ENCODE results near the gene PLCXD3.

The PLCXD3 gene

GRCh38 chr5:41532485-41532884 lies 22.1 kb upstream of the PLCXD3 start:
- no peak for TF ChIP-seq ZFX (IDR thresholded peaks at IDR 0.05)
- TF ChIP-seq CTCF (conservative IDR thresholded peaks at IDR 0.05): no peak
- H3K27ac ChIP-seq: no peak overlapping the region

GRCh38 chr5:41527201-41527779 lies 16.9 kb upstream of the PLCXD3 start:
- no peak for TF ChIP-seq CTCF (conservative IDR thresholded peaks at IDR 0.05)
- no peak overlapping the region for H3K27ac ChIP-seq

GRCh38 chr5:41526699-41527098 lies 16.3 kb upstream of the PLCXD3 start:
- H3K27ac ChIP-seq: no peak overlapping the region
- TF ChIP-seq CTCF (conservative IDR thresholded peaks at IDR 0.05) (no peak), ZFX (IDR thresholded peaks at IDR 0.05) (no peak)

- no peak overlapping the region for H3K27ac ChIP-seq
- TF ChIP-seq CTCF (conservative IDR thresholded peaks at IDR 0.05) (peak; percentile 59), ZFX (IDR thresholded peaks at IDR 0.05) (no peak)
Observed at GRCh38 chr5:41524174-41524573, 13.8 kb upstream of the PLCXD3 start.

GRCh38 chr5:41522193-41522786 lies 11.9 kb upstream of the PLCXD3 start:
- TF ChIP-seq CTCF (conservative IDR thresholded peaks at IDR 0.05) (no peak), ZFX (IDR thresholded peaks at IDR 0.05) (no peak)
- H3K27ac ChIP-seq: no peak overlapping the region

- TF ChIP-seq CTCF (conservative IDR thresholded peaks at IDR 0.05) (peak; percentile 45), ZFX (IDR thresholded peaks at IDR 0.05) (no peak)
- H3K27ac ChIP-seq: no peak overlapping the region
Observed at GRCh38 chr5:41519801-41520200, 9.4 kb upstream of the PLCXD3 start.

GRCh38 chr5:41517909-41518308 lies 7.5 kb upstream of the PLCXD3 start:
- no peak overlapping the region for H3K27ac ChIP-seq
- TF ChIP-seq CTCF (conservative IDR thresholded peaks at IDR 0.05) (no peak), ZFX (IDR thresholded peaks at IDR 0.05) (no peak)

Measured in C4-2B (cell line).